Ishikawa (cell line): Measurements from ENCODE around the gene SH3RF3.

Source experiments
- CEBPB ChIP-seq: IDR thresholded peaks from 2 replicates; pipeline ENCODE4 v1.6.1; 2012
- CREB1 ChIP-seq: IDR thresholded peaks from 2 replicates; pipeline ENCODE4 v1.6.1; 2012; ENCODE audit warnings: low read depth
- EGR1 ChIP-seq: IDR thresholded peaks from 2 replicates; pipeline ENCODE4 v1.6.1; 2012
- EP300 ChIP-seq: IDR thresholded peaks from 2 replicates; pipeline ENCODE4 v1.6.1; 2012; ENCODE audit warnings: borderline replicate concordance
- FOXM1 ChIP-seq: IDR thresholded peaks from 2 replicates; pipeline ENCODE4 v1.6.1; 2012; ENCODE audit warnings: low read depth, borderline replicate concordance
- MAX ChIP-seq: IDR thresholded peaks from 2 replicates; pipeline ENCODE4 v1.6.1; 2012
- NFIC ChIP-seq: IDR thresholded peaks from 2 replicates; pipeline ENCODE4 v1.6.1; 2012
- RAD21 ChIP-seq: IDR thresholded peaks from 2 replicates; pipeline ENCODE4 v1.6.1; 2012; ENCODE audit warnings: low read depth
- REST ChIP-seq: IDR thresholded peaks from 2 replicates; pipeline ENCODE4 v1.6.1; 2012; ENCODE audit warnings: low read depth, mild to moderate bottlenecking
- TAF1 ChIP-seq: IDR thresholded peaks from 2 replicates; pipeline ENCODE4 v1.6.1; 2012; ENCODE audit warnings: low read depth, mild to moderate bottlenecking
- TCF12 ChIP-seq: IDR thresholded peaks from 2 replicates; pipeline ENCODE4 v1.6.1; 2012; ENCODE audit warnings: low read depth
- TEAD4 ChIP-seq: IDR thresholded peaks from 2 replicates; pipeline ENCODE4 v1.6.1; 2012
- USF1 ChIP-seq: IDR thresholded peaks from 2 replicates; pipeline ENCODE4 v1.6.1; 2012
- YY1 ChIP-seq: IDR thresholded peaks from 2 replicates; pipeline ENCODE4 v1.6.1; 2012; ENCODE audit warnings: low read depth
- ZBTB7A ChIP-seq: IDR thresholded peaks from 2 replicates; pipeline ENCODE4 v1.6.1; 2012; ENCODE audit warnings: low read depth

The SH3RF3 gene

GRCh38 chr2:109268916-109269315 lies 139.9 kb downstream of the SH3RF3 start:
- TF ChIP-seq CEBPB (no peak), FOXM1 (no peak)

- no peak for TF ChIP-seq CEBPB
- TF ChIP-seq YY1: no peak
- no peak for TF ChIP-seq USF1
- TF ChIP-seq TEAD4: no peak
- TF ChIP-seq MAX: no peak
- no peak for TF ChIP-seq EP300
- TF ChIP-seq FOXM1: no peak
- TF ChIP-seq NFIC: no peak
- TF ChIP-seq ZBTB7A: no peak
- no peak for TF ChIP-seq EGR1
- no peak for TF ChIP-seq RAD21
- no peak for TF ChIP-seq CREB1
- no peak for TF ChIP-seq REST
Observed at GRCh38 chr2:109269706-109270504, 140.9 kb downstream of the SH3RF3 start.

GRCh38 chr2:109270505-109271312 lies 141.7 kb downstream of the SH3RF3 start:
- no peak for TF ChIP-seq CREB1

- no peak for TF ChIP-seq MAX
Observed at GRCh38 chr2:109271920-109272319, 142.9 kb downstream of the SH3RF3 start.

GRCh38 chr2:109272461-109272860 lies 143.5 kb downstream of the SH3RF3 start:
- TF ChIP-seq ZBTB7A: no peak
- TF ChIP-seq TEAD4: no peak
- TF ChIP-seq EP300: no peak
- TF ChIP-seq CEBPB: no peak
- no peak for TF ChIP-seq EGR1
- TF ChIP-seq CREB1: no peak
- TF ChIP-seq RAD21: no peak
- TF ChIP-seq FOXM1: no peak
- no peak for TF ChIP-seq YY1
- no peak for TF ChIP-seq NFIC
- TF ChIP-seq TCF12: no peak
- TF ChIP-seq MAX: no peak
- TF ChIP-seq REST: no peak
- no peak for TF ChIP-seq TAF1
- TF ChIP-seq USF1: no peak
